GM21423 (cell line): ENCODE data around the gene MSMP.

Source experiments
- ATAC-seq: cut with Tn5 transposase; IDR thresholded peaks from one replicate; pipeline ENCODE4 v1.9.1; 2021; ENCODE audit warnings: mild to moderate bottlenecking, moderate library complexity; ENCODE audit not compliant: unreplicated experiment

MSMP gene

DNA sequence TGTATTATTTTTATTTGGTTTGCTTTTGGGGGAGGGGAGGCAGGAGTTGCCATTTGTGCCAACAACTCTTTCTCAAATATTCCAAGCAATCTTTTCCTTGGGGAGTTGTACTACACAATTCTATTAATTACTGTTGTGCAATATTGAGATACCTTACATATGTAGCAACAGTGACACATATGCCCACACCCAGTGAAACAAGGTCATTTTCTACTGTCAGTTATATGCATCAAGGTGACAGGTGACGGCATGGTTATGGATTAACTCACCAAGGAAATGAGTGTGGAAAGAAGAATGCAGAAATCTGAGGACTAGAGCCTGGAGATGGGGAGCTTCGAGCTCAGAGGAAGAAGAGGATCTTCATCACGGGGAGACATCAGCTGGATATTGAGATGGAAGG lies 17.9 kb upstream of the MSMP start:
- no peak for ATAC-seq

DNA sequence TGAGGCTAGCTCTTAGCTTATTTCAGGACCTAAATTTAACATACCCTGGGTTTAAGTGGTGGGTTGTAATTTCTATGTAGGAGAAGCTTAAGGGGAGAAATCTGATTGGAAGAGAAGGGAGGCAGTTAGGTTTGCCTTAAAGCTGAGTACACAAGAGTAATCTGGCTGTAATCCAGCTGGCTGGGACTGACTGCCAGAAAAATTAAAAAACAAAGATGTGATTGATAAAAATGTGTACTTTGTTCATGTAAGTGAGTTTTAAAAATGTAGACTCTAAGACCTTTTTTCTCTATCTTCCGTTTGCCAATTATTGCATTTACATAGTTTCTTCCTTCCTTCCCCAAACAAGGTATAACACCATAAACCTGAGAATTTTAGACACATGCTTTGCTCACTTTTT lies 17.5 kb upstream of the MSMP start:
- ATAC-seq = no peak

DNA sequence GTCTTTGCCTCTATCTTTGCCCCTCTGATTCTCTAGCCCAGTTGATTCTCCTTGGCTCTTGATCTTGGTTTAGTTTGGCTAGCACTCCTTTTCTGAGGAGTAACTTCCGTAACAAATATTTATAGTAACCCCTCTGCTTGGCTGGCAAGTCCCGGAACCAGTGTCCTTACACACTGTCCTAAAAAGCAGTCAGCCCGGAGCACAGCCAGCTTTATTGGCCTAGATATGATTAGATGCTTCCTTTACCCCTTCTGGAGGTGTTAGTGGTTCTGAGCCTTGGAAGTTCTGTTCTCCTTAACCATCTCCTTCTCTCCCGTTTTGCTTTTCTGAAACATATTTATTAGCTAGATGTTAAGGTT lies 17.0 kb upstream of the MSMP start:
- no peak for ATAC-seq

DNA sequence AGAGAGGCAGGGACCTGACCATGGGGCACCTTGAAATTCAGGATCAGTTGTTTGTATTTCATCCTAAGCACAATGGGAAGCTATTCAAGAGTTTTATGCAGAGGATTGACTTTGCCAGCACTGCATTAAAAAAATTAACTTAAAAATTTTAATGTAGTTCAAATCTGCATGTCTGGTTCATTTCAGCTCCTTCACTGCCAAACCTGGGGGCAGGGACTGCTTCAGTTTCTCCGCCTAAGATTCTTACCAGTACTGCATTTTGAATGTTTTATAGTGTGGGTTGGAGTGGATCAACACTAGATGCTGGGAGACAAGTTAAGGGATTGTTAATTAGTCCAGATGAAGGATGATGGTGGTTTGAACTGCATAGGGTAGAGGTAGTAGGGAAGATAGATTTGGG lies 15.7 kb upstream of the MSMP start:
- ATAC-seq = no peak

DNA sequence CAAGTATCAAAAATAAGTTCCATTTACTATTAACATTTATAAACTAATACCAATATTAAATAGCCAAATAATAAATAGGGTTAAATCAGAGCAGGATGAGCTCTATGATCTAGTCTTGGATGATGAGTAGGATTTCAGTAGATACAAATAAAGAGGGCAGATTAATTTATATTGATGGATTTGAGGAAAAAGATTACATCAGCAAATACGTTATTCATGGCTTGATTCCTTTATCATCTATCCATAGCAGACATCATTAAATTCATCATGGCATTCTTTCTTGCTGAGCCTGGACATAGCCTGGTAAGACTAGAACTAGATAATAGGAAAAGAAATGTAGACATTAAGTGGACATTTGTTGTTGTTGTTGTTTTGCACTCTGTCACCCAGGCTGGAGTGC lies 13.4 kb upstream of the MSMP start:
- no peak for ATAC-seq

DNA sequence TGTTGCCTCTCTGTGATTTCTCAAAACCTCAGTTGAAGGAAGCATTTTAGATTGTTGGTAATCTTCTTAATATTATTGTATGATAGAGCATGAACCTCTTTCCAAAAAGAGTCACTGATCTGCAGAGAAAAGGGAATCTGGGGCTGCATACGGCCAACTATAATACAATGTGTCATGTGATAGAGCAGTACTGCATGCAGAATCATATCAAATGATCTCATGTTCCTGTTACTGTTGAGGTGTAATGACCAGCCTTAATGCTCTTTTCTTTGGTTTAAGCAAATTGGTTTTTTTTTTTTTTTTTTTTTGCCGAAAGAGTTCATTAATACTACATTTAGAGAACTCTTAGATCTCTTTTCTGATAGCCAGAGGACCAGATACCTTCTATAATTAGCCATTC lies 12.9 kb upstream of the MSMP start:
- no peak for ATAC-seq

DNA sequence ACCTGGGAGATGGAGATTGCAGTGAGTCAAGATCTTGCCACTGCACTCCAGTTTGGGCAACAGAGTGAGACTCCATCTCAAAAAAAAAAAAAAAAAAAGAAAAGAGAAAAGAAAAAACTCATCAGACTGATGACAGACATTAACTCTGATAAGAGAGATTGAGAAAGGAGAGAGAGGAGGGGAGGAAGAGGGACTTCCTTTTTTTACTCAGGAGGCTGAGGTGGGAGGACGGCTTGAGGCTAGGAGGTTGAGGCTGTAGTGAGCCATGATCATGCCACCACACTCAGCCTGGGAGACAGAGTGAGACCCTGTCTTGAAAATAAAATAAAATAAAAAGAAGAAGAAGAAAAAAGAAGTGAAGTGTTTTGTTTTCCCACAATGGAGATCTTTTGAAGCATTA lies 9.7 kb upstream of the MSMP start:
- no peak for ATAC-seq

DNA sequence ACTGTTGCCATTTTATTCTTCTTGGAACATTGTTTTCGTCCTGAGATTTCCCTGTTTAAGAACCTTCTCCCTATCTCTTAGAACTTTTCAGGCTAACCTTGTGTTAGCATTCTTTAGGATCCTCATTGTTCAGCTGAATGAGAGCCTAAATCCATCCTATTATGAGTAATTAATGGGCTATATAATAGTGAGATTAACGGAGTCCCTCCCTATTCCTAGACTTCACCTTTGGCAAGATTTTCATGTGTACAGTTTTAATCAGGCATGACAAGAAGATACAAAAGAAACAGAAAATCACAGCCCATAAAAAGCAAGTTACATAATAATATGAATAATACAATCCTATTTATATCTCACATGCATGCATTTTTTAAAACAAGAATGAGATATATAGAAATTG lies 9.1 kb upstream of the MSMP start:
- no peak for ATAC-seq

DNA sequence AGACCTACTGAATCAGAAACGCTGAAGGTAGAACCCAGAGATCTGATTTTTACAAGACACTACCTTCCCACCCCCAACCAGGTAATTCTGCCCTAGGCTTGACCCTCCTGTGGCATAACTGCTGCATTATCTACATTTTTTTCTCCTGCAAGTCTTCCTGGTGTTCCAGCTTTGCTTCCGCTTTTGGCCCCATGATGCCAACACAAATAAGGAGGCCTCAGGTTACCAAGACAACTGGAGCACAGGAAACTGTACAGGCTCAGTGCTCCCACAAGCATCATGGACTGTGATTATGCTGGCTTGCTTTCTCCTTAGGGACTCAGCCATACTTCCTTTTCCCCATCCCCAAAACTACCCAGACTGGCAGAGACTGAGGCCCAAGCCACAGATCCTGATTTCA lies 6.6 kb upstream of the MSMP start:
- no peak for ATAC-seq

DNA sequence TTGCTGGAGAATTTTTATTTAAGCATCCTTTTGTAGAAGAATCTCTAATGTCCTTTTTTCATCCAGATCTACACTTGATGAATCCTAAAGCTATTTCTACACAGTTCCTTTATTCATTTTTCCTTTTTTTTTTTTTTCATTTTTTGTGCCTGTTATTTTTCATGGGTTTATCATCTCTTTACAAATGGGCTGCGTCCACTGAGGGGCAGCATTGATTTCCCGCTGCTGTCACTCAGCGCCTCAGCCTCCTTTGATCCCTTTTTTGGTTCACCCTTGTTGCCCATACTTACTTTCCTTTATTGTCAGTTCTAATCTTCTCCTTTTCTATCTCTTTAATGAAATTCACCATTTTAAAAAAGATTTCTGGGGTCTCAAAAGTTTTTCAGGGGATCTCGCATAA lies 5.7 kb upstream of the MSMP start:
- ATAC-seq = no peak

DNA sequence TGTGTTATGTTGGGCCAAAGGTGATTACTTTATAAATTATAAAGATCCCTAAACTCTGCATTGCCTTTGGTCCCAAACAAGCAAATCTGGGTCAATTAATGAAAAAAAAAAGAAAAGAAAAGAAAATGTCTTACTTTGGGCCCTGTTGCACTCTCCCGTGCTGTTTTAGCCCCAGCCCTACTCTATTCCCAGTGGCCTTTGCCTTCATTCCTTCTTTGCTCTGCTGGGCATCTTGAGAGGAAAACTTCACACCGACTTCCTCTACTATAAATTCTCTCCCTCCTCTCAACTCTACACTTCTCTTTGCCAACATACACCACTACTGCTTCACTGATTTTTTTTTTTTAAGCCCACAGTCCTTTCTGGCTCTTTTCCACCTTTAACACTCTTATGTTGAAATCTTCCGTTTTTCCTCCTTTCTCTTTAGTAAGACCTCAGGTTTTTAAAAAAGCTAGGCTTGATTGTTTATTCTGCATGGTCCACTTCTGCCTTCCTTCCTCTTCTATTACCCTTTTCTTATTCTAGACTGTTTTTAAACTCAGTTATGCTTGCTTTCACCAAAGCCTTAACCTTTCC lies 4.5 kb upstream of the MSMP start:
- no peak for ATAC-seq

DNA sequence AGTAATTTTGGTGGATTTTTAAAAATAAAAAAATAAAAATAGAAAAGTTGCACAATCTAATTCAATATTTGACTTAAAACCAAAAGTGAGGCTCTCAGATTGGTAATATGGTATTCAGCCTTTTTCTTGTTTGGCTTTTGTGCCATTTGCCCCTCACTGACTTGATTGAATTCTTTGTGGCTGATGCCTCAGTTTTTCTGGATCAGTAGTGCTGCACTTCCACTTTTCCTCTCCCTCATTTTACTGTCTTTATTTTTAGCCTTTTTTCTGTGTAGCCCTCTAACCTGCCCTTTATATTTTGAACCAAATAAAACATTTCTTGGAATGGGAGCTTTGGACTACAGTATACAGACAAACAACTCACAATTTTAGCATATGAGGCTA lies 3.8 kb upstream of the MSMP start:
- no peak for ATAC-seq

DNA sequence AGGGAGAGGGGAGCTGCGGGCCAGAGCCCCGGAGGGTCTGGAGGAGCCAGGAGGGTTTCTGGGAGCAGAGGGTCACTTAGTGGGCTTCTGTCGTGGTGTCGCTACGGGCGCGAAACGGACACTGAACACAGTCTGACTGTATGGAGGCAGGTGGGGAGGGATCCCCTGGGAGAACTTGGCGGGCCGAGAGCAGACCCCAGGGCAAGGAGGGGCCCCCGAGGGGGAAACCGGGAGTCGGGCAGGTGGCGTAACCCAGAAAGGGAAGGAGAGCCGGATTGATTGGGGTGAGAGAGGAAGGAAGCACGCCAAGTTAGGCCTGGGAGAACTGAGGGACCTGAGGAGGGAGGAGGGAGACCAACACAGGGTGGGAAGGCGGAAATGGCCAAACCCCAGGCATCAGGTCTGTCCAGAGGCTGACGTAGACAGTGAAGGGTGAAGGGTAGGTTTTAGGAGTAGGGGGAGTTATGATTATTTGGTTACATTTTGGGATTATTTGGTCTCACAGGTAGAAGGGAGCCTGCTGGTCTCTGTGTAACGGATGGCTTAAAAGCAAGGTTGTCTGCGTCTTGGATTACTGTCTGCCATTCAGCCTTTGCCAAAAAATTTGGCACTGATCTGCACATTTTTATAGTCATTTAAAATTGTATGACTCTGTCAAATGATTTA lies 3.3 kb upstream of the MSMP start:
- peak; percentile 39 for ATAC-seq

DNA sequence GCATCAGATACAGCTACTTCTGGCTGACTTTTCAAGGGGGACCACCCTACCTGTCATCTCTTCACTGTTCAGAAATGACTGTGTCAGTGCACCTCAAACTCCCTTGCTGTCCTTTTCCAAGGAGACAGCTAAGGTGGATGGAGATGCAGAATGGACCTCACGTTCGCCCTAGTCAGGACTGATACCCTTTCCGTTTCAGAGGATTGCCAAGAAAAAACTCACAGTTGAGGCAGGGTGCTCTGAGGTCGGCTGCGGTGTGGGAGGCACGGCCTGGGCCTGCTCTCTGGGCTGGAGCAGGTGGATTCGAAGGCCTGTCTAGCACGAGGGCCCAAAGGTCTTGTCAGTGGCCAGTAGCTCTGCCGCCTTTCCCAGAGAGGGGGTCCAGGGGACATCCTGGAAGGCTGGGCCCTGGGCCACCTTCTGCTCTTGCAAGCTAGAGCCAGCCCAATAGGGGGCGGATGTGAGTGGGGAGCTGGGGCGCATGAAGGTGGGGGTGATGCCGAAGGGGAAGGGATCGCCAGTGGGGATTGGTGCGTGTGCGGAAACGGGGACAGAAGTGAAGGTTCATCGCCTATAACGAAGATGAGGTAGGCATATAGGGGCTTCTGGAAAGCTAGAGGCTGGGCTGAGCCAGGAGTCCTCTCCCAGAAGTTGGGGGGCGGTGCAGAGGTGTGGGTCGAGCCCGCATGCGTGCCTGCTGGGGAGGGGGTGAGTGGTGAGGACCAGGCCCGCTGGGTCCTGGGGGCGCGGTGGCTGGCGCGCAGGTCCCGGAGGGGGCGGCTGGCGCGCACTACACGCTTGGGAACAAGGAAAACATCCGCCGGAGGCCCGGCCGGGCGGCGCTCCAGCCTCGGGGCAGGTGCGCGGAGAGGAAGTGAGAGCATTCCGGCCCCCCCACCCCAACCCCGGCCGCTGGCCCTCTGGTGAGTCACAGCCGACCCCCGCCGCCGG lies 2.5 kb upstream of the MSMP start:
- ATAC-seq = peak; percentile 64

DNA sequence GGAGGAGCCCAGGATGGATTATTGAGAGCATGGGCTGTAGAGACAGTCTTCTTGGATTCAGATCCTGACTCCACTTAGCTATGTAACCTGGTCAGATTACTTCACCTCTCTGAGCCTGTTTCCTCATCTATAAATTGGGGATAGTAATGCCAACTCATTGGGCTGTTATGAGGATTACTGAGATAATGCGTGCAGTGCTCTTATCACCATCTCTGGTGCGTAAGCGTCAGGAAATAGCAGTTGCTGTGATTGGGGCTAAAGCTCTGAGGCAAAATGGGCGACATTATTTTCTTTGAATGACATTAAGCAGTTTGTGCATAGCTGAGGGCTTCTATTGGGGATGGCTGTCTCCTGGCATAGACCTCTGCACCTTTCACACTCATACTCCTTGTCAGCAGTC lies 995 bp upstream of the MSMP start:
- ATAC-seq = no peak

DNA sequence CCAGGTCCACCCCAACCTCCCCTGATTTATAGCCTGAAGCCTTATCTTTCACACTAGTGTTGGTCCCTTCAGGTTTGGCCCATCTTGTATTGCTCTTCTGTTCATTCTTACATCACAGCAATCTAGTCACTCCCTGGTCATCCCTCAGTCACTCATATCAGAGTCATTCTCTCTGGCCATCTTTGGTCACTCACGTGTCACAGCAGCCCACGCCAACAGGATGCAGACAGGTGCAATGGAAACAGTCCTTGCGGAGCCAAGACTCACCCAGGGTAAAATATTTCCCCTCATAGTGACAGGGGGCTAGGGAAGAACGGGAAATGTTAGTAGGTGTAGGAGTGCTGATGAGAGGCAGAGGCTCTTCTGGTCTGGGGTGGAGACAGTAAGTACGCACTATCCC lies 610 bp downstream of the MSMP start:
- ATAC-seq = no peak

DNA sequence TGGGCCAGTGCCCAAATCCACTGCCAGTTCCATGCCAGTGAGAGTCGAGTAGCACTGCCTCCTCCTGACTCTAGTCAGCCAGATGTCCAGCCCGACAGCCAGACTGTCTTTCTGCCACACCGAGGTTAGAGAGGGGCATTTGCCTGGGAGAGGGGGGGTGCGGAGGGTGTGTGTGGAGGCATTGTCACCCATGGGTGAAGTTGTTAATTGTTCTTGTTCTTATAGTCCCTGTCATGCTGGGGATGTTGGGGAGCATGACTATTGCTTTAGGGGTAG lies 3.9 kb downstream of the MSMP start:
- no peak for ATAC-seq

DNA sequence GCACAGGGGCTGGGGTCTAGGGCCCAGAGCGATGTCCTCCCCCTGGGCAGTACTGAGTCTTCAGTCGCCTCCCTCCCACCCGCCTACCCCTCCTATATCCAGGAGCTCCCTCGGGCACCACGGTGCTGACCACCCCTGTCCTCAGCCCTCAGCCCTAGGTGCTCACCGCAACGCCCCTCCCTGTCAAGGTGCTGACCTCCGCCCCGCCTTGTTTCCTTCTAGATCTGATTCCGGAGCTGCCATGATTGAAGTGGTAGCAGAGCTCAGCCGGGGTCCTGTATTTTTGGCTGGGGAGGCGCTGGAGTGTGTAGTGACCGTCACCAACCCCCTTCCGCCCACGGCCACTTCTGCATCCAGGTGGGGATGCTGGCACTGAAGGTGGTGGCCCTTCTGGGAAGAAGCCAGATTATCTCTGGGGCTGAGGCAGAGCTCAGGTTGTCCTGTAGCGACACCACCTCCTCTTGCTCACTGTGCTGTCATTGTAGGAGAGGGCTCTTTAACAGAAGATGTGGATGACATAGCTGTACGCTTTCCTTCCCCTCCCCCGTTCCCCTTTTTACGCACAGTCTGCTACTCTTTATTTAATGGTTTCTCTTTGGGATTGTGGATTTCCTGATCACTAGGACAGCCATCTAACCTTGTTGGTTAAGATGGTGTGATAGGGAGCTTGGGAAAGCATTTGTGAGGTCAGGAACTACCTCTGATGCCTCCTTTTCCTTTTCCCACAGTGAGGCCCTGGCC lies 4.4 kb downstream of the MSMP start:
- peak; percentile 27 for ATAC-seq

DNA sequence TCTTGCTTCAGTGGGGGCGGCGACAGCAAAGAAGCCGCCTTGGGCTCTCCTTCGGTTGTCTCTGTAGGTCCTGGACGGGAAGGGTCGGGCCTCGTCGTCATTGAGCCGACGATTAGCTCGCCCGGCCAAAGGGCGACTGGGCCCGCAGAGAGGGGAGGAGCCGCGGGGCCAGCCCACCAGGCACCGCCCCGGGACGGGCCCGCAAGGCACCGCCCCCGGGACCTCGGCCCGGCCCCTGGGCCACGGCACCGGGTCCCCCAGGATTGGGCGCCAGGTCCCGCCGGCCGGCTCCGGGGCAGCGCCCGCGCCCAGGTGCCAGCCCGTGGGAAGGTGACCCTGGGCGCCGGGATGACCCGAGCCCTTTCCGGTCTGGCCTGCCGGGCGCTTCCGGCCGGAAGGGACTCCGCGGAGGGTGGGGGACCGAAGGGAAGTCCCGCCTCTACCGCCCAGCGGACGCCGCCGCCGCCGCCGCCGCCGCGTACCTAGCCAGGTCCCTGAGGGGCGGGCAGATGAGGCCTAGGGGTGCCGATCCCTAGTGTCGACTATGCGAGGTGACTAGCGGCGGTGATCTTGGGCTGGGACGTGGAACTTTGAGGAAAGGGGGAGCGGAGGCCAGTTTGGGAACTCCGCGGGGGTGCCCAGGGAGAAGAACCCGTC lies 5.1 kb downstream of the MSMP start, which contains the start of the genes GBA2 and RGP1:
Gene GBA2 (minus strand): TSS at position 371 of the 657 bp plus-strand sequence. CDS start 524 bp downstream, outside the sequence.
Gene RGP1 (plus strand): TSS at position 430 of the 657 bp plus-strand sequence. CDS start 469 bp downstream, outside the sequence.
- ATAC-seq = peak; percentile 77

DNA sequence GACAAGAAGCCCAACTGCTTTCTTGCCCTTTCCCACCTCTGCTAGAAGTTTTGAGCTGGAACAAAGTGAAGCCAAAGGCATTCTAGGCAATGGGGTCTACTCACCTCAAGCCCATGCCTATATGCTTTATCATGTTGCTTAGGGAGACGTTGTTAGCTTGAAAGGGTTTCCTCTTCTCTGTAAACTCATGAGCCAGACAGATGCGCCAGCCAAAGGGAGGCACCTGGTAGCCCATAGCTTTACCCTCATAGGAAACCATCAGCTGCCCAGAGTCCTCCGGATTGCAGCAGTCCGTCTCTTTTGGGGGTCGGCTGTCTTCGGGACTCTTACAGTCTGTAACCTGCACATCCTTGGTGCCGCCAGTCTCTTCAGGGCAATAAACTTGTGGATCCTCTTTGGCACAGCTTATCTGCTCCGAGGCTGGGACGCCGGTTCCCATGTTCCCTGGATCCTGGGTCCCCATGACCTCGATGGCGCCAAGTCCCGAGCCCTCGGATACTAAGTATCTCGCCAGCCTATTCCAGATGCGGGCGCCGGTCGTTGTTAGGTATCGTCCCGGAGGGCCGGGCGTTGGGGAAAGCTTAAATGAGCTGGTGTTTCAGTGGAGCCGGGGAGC lies 5.7 kb downstream of the MSMP start:
- no peak for ATAC-seq

DNA sequence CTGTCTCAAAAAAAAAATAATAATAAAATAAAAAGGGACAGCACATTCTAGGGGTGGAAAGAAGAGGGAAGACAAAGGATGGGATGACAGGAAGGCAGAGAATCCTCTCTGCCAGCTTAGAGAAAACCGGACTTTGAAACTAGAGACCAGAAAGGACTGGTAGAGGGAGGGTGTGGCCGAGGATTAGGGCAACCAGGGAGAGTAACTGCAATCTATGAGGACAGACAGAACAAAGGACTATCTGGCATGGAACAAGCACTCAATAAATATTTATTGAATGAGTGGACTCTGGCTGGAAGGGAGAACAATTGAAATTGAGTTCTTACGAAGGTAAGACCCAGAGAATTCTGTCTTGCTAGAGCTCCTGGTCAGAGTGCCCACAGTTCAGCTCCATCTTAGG lies 7.5 kb downstream of the MSMP start:
- no peak for ATAC-seq
